ENCODE measurements around the gene TPI1.

DNA sequence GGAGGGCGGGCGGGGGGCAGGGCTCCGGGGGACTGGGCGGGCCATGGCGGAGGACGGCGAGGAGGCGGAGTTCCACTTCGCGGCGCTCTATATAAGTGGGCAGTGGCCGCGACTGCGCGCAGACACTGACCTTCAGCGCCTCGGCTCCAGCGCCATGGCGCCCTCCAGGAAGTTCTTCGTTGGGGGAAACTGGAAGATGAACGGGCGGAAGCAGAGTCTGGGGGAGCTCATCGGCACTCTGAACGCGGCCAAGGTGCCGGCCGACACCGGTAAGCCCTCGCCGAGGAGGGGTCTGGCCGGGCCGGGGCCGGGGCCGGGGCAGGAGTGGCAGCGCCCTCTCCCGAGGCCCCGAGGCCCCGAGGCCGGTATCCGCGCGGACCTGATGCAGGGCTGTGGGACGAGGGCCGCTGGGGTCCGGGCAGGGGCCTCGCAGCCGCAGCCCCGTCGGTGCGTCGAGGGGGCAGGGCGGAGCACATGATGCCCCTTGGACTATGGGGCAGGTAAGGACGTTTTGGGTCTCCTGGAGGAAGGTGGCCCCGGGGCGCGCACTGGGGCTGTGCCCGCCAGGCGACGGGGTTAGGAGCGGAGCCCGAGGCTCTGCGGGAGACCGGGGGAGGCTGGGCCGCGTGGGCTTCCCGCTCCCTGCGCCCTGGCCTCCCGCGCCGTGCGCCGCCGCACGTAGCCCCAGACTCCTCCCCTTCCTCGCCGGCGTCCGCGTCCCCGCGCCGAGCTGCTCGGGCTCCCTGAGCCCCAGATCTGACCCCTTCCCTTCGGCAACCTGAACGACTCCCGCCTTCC is at the start of gene TPI1:
- TF ChIP-seq POLR2A (IDR thresholded peaks at IDR 0.05), result peak; percentile 98
- TF ChIP-seq, protein P1, sequence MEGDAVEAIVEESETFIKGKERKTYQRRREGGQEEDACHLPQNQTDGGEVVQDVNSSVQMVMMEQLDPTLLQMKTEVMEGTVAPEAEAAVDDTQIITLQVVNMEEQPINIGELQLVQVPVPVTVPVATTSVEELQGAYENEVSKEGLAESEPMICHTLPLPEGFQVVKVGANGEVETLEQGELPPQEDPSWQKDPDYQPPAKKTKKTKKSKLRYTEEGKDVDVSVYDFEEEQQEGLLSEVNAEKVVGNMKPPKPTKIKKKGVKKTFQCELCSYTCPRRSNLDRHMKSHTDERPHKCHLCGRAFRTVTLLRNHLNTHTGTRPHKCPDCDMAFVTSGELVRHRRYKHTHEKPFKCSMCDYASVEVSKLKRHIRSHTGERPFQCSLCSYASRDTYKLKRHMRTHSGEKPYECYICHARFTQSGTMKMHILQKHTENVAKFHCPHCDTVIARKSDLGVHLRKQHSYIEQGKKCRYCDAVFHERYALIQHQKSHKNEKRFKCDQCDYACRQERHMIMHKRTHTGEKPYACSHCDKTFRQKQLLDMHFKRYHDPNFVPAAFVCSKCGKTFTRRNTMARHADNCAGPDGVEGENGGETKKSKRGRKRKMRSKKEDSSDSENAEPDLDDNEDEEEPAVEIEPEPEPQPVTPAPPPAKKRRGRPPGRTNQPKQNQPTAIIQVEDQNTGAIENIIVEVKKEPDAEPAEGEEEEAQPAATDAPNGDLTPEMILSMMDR (IDR thresholded peaks at IDR 0.05), result no peak

Measured in right lobe of liver (tissue), 4 donors.